HepG2 (cell line): ENCODE measurements around the gene CCDC57. TPM values are rescaled to one million over a fixed set of nuclear protein-coding genes. Genes with fewer than 3 reads are reported as not detected.
A peak's percentile ranks its signal among the peaks of the same experiment; 100 is the strongest.

ENCODE experiments used
- CREM ChIP-seq, 2 experiments: sonication (generic) in 1 of 2; formaldehyde crosslinking in 1 of 2; IDR thresholded peaks; 2 replicates each; pipeline versions ENCODE4 v1.4.0 to v1.6.1; 2016 to 2020; ENCODE audit warnings: antibody characterized with exemption in 1 of 2, mild to moderate bottlenecking in 1 of 2, missing genetic modification reagents in 1 of 2
- HMG20B ChIP-seq: conservative IDR thresholded peaks from 2 replicates; pipeline ENCODE4 v1.6.1; 2016; ENCODE audit warnings: missing genetic modification reagents, missing compliant biosample characterization
- HNRNPH1 ChIP-seq: fragments of 200-400 bp; formaldehyde crosslinking; optimal IDR thresholded peaks from 2 replicates; pipeline ENCODE3; 2017; ENCODE audit warnings: mild to moderate bottlenecking, low read depth, low read length
- NFKBIZ ChIP-seq: IDR thresholded peaks from 2 replicates; pipeline ENCODE4 v1.6.1; 2018; ENCODE audit warnings: missing genetic modification reagents, missing compliant biosample characterization
- POLR2G ChIP-seq: fragments of 200-400 bp; formaldehyde crosslinking; IDR thresholded peaks from 2 replicates; pipeline ENCODE4 v1.6.1; 2018; ENCODE audit warnings: mild to moderate bottlenecking, low read depth, low read length, moderate library complexity
- RBFOX2 ChIP-seq: fragments of 200-400 bp; formaldehyde crosslinking; IDR thresholded peaks from 2 replicates; pipeline ENCODE4 v1.6.1; 2017; ENCODE audit warnings: low read depth, mild to moderate bottlenecking, low read length
- ZBTB7A ChIP-seq: sonication (generic); formaldehyde crosslinking; IDR thresholded peaks from 2 replicates; pipeline ENCODE4 v1.8.0; 2022; ENCODE audit warnings: mild to moderate bottlenecking, missing genetic modification reagents
- ZBTB7B ChIP-seq: sonication (generic); formaldehyde crosslinking; IDR thresholded peaks from 2 replicates; pipeline ENCODE4 v1.4.0; 2020; ENCODE audit warnings: missing genetic modification reagents
- ZFP82 ChIP-seq: sonication (generic); formaldehyde crosslinking; IDR thresholded peaks from 2 replicates; pipeline ENCODE4 v1.5.1; 2020; ENCODE audit warnings: mild to moderate bottlenecking, missing genetic modification reagents, borderline replicate concordance
- ZNF629 ChIP-seq: sonication (generic); formaldehyde crosslinking; conservative IDR thresholded peaks from 2 replicates; pipeline ENCODE4 v1.5.0; 2020; ENCODE audit warnings: missing genetic modification reagents
- ZNF768 ChIP-seq: sonication (generic); formaldehyde crosslinking; IDR thresholded peaks from 2 replicates; pipeline ENCODE4 v1.4.0; 2020; ENCODE audit warnings: missing genetic modification reagents
- ZNF780A ChIP-seq: sonication (generic); formaldehyde crosslinking; IDR thresholded peaks from 2 replicates; pipeline ENCODE4 v1.8.0; 2022; ENCODE audit warnings: mild to moderate bottlenecking, missing genetic modification reagents, moderate library complexity
- ZNF841 ChIP-seq: sonication (generic); formaldehyde crosslinking; IDR thresholded peaks from 2 replicates; pipeline ENCODE4 v1.8.1; 2023; ENCODE audit warnings: missing genetic modification reagents, borderline replicate concordance
- polyA plus RNA-seq, 8 experiments: library from polyadenylated mRNA; depleted of rRNA in 3 of 8; stranded (reverse) in 7 of 8; unstranded in 1 of 8; fragments of >200 nt; fragmentation: Illumina TruSeq in 4 of 8; extraction: Trizol in 4 of 8; gene quantifications; 2 replicates each; pipeline versions ENCODE4 v1.2.1 to v1.2.3, GENCODE V29; 2011 to 2016; ENCODE audit warnings: low read depth in 4 of 8, missing spikeins in 1 of 8, mixed read lengths in 1 of 8; ENCODE audit not compliant: insufficient read depth in 1 of 8
- total RNA-seq, 5 experiments: library from RNA; depleted of rRNA; stranded (reverse); fragments of >200 nt; fragmentation: Illumina TruSeq; extraction: Trizol; gene quantifications; 2 replicates each; pipeline ENCODE4 v1.2.3, GENCODE V29; 2016; ENCODE audit warnings: low read depth in 1 of 5
- TF ChIP-seq, protein P1 (sequence below): sonication (generic); formaldehyde crosslinking; IDR thresholded peaks from 2 replicates; pipeline ENCODE4 v1.9.0; 2022; ENCODE audit warnings: missing genetic modification reagents, mild to moderate bottlenecking, borderline replicate concordance
- TF ChIP-seq, protein P2 (sequence below): sonication (generic); formaldehyde crosslinking; IDR thresholded peaks from 2 replicates; pipeline ENCODE4 v1.4.0; 2020; ENCODE audit warnings: mild to moderate bottlenecking, missing genetic modification reagents
- TF ChIP-seq, protein P3 (sequence below): sonication (generic); formaldehyde crosslinking; conservative IDR thresholded peaks from 2 replicates; pipeline ENCODE4 v1.8.1; 2023; ENCODE audit warnings: missing genetic modification reagents
- TF ChIP-seq, protein P4 (sequence below): fragments of 450-650 bp; IDR thresholded peaks from 2 replicates; pipeline ENCODE4 v1.6.1; 2017
- TF ChIP-seq, protein P5 (sequence below): sonication (generic); formaldehyde crosslinking; IDR thresholded peaks from 2 replicates; pipeline ENCODE4 v1.5.1; 2020; ENCODE audit warnings: missing genetic modification reagents, mild to moderate bottlenecking, borderline replicate concordance
- TF ChIP-seq, protein P6 (sequence below): sonication (generic); formaldehyde crosslinking; IDR thresholded peaks from 2 replicates; pipeline ENCODE4 v1.4.0; 2020; ENCODE audit warnings: missing genetic modification reagents; ENCODE audit errors: not compliant biosample characterization

Gene CCDC57
- total and polyA plus RNA-seq, 2 of the 13 experiments (the other 11 are each of a cell fraction or from before 2014, with no cell fraction given) = 59.3 to 59.9 TPM

DNA sequence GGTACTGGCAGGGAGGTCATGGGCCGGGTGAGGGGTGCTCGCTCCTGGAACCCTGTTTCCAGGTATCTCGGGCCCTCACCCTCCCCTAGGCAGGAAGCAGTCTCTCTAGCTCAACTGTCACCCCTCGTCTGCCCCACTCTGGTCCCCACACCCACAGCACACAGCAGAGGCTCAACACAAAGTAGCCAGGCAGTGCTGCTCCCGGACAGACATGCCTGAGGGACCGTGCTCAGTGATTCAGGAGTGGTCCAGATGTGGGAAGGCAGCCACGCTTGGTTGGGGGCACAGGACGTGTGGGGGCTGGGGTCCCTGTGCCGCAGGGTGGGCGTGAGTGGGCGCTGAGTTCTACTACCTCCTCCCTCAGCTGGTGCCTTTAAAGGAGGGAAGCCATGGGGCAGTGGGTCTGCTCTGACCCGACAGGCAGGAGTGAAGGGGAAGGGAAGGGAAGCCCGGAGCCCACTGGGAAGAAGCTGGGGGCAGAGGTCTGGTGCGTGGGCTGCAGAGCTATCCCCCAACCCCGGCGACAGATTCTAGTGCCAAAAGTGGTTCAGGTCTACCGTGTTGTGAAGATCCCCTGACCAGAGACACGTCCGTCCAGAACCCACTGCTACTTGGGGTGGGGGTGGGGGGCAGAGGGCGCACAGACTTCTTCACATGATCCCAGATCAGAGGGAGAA lies 28.0 kb upstream of the CCDC57 start (continued):
- no peak for TF ChIP-seq CREM (IDR thresholded peaks at IDR 0.05)
- TF ChIP-seq CREM (CRISPR knock-in tag; IDR thresholded peaks at IDR 0.05) = no peak
- no peak for TF ChIP-seq RBFOX2
- no peak for TF ChIP-seq HMG20B
- TF ChIP-seq, protein P1, sequence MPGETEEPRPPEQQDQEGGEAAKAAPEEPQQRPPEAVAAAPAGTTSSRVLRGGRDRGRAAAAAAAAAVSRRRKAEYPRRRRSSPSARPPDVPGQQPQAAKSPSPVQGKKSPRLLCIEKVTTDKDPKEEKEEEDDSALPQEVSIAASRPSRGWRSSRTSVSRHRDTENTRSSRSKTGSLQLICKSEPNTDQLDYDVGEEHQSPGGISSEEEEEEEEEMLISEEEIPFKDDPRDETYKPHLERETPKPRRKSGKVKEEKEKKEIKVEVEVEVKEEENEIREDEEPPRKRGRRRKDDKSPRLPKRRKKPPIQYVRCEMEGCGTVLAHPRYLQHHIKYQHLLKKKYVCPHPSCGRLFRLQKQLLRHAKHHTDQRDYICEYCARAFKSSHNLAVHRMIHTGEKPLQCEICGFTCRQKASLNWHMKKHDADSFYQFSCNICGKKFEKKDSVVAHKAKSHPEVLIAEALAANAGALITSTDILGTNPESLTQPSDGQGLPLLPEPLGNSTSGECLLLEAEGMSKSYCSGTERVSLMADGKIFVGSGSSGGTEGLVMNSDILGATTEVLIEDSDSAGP (CRISPR knock-in tag) = peak; percentile 55; the same call in 1 of the 2 replicates
- TF ChIP-seq NFKBIZ (CRISPR knock-in tag) = no peak
- TF ChIP-seq, protein P2, sequence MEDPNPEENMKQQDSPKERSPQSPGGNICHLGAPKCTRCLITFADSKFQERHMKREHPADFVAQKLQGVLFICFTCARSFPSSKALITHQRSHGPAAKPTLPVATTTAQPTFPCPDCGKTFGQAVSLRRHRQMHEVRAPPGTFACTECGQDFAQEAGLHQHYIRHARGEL = peak; percentile 61; the same call in 1 of the 2 replicates
- peak; percentile 54 for TF ChIP-seq POLR2G
- TF ChIP-seq, protein P3, sequence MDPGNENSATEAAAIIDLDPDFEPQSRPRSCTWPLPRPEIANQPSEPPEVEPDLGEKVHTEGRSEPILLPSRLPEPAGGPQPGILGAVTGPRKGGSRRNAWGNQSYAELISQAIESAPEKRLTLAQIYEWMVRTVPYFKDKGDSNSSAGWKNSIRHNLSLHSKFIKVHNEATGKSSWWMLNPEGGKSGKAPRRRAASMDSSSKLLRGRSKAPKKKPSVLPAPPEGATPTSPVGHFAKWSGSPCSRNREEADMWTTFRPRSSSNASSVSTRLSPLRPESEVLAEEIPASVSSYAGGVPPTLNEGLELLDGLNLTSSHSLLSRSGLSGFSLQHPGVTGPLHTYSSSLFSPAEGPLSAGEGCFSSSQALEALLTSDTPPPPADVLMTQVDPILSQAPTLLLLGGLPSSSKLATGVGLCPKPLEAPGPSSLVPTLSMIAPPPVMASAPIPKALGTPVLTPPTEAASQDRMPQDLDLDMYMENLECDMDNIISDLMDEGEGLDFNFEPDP (CRISPR knock-in tag) = no peak; the same call in 1 of the 2 replicates
- TF ChIP-seq, protein P4, sequence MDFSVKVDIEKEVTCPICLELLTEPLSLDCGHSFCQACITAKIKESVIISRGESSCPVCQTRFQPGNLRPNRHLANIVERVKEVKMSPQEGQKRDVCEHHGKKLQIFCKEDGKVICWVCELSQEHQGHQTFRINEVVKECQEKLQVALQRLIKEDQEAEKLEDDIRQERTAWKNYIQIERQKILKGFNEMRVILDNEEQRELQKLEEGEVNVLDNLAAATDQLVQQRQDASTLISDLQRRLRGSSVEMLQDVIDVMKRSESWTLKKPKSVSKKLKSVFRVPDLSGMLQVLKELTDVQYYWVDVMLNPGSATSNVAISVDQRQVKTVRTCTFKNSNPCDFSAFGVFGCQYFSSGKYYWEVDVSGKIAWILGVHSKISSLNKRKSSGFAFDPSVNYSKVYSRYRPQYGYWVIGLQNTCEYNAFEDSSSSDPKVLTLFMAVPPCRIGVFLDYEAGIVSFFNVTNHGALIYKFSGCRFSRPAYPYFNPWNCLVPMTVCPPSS = no peak
- TF ChIP-seq ZFP82 (CRISPR knock-in tag) = peak; percentile 93
- no peak for TF ChIP-seq ZNF780A (CRISPR knock-in tag)
- no peak for TF ChIP-seq ZNF841 (CRISPR knock-in tag)
- TF ChIP-seq HNRNPH1 = peak; percentile 31
- TF ChIP-seq ZBTB7A (CRISPR knock-in tag) = no peak; the same call in 1 of the 2 replicates
- TF ChIP-seq, protein P5, sequence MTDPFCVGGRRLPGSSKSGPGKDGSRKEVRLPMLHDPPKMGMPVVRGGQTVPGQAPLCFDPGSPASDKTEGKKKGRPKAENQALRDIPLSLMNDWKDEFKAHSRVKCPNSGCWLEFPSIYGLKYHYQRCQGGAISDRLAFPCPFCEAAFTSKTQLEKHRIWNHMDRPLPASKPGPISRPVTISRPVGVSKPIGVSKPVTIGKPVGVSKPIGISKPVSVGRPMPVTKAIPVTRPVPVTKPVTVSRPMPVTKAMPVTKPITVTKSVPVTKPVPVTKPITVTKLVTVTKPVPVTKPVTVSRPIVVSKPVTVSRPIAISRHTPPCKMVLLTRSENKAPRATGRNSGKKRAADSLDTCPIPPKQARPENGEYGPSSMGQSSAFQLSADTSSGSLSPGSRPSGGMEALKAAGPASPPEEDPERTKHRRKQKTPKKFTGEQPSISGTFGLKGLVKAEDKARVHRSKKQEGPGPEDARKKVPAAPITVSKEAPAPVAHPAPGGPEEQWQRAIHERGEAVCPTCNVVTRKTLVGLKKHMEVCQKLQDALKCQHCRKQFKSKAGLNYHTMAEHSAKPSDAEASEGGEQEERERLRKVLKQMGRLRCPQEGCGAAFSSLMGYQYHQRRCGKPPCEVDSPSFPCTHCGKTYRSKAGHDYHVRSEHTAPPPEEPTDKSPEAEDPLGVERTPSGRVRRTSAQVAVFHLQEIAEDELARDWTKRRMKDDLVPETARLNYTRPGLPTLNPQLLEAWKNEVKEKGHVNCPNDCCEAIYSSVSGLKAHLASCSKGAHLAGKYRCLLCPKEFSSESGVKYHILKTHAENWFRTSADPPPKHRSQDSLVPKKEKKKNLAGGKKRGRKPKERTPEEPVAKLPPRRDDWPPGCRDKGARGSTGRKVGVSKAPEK (CRISPR knock-in tag) = peak; percentile 90; the same call in 1 of the 2 replicates
- TF ChIP-seq ZBTB7B (CRISPR knock-in tag) = no peak
- no peak; the same call in 1 of the 2 replicates for TF ChIP-seq ZNF768 (CRISPR knock-in tag)
- no peak for TF ChIP-seq ZNF629 (CRISPR knock-in tag)
- TF ChIP-seq, protein P6, sequence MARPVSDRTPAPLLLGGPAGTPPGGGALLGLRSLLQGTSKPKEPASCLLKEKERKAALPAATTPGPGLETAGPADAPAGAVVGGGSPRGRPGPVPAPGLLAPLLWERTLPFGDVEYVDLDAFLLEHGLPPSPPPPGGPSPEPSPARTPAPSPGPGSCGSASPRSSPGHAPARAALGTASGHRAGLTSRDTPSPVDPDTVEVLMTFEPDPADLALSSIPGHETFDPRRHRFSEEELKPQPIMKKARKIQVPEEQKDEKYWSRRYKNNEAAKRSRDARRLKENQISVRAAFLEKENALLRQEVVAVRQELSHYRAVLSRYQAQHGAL (CRISPR knock-in tag) = peak; percentile 64
